ENCODE measurements around the gene SLC2A11.

- TF ChIP-seq CTCF (conservative IDR thresholded peaks at IDR 0.05), result no peak
- TF ChIP-seq EZH2 (IDR thresholded peaks at IDR 0.05; ENCODE audit: low read depth), result no peak
Measured at GRCh38 chr22:23841292-23841691, 16.4 kb upstream of the SLC2A11 start.
